HepG2 (cell line): ENCODE measurements around the gene NEK6. TPM values are rescaled to one million over a fixed set of nuclear protein-coding genes. Genes with fewer than 3 reads are reported as not detected.

Experiments
- ATAC-seq: fragments of 200-7000 bp; cut with Tn5 transposase; 3 replicates; pipeline ENCODE4 v1.9.1; 2020; ENCODE audit warnings: mild to moderate bottlenecking, moderate library complexity
- BruUV-seq: library from RNA; stranded (reverse); fragments of 400-500 nt; replicated peaks from 2 replicates; lab custom pipeline; 2021; lab: Mats Ljungman, UMichigan
- CTCF ChIA-PET: fragments of 300-600 bp; formaldehyde crosslinking; extraction: SDS; loops from one replicate; lab custom pipeline; 2021; ENCODE audit warnings: low total read pairs, inconsistent platforms, low intra/inter-chr PET ratio; lab: Yijun Ruan, JAX
- POLR2A ChIA-PET: fragments of 350-600 bp; sonication (Branson Sonifier 250); formaldehyde crosslinking; loops from one replicate; lab custom pipeline; 2020; ENCODE audit warnings: antibody characterized with exemption, inconsistent platforms; lab: Yijun Ruan, JAX
- DNase-seq: peaks from one replicate; pipeline ENCODE4 v3.0.0-alpha.2; 2015; ENCODE audit warnings: low spot score
- FAIRE-seq: peaks from 3 replicates; lab custom pipeline; 2011; peaks lifted over from hg19 to GRCh38; lab: Jason Lieb, UNC
- H2AFZ ChIP-seq: one replicate; pipeline ENCODE4 v1.6.1; 2011; ENCODE audit warnings: low read length, inconsistent platforms
- H3K27ac ChIP-seq: fragments of 300-600 bp; 3 replicates; pipeline ENCODE4 v1.8.0; 2011; ENCODE audit warnings: mixed run types, mild to moderate bottlenecking, mixed read lengths, low read length, inconsistent platforms; ENCODE audit not compliant: insufficient read depth; ENCODE audit errors: extremely low read length
- H3K27me3 ChIP-seq, 2 experiments: fragments of 200-600 bp in 1 of 2; 2 replicates in 1 of 2; 3 replicates in 1 of 2; pipeline versions ENCODE4 v1.6.0 to v1.8.0; 2011; ENCODE audit warnings: low read length in 2 of 2, mild to moderate bottlenecking in 2 of 2, moderate library complexity in 2 of 2, inconsistent platforms in 1 of 2; ENCODE audit not compliant: insufficient read depth in 2 of 2, control insufficient read depth in 1 of 2
- H3K36me3 ChIP-seq, 2 experiments: fragments of 200-600 bp in 1 of 2; replicated peaks in 1 of 2; 2 replicates in 1 of 2; 3 replicates in 1 of 2; pipeline versions ENCODE4 v1.5.1 to v1.8.0; 2011; ENCODE audit warnings: low read length in 2 of 2, inconsistent platforms in 1 of 2; ENCODE audit not compliant: insufficient read depth in 2 of 2, control insufficient read depth in 1 of 2
- H3K4me1 ChIP-seq: 2 replicates; pipeline ENCODE4 v1.5.1; 2012; ENCODE audit warnings: low read length, inconsistent platforms; ENCODE audit not compliant: insufficient read depth
- H3K4me2 ChIP-seq: 2 replicates; pipeline ENCODE4 v1.6.0; 2011; ENCODE audit warnings: low read depth, low read length, inconsistent platforms
- H3K4me3 ChIP-seq, 3 experiments: fragments of 200-600 bp in 1 of 3; sonication (generic), shearing (Covaris generic) in 1 of 3; replicated peaks in 1 of 3; 2 replicates each; pipeline ENCODE4 v1.5.1; 2011 to 2016; ENCODE audit warnings: low read length in 3 of 3, inconsistent platforms in 2 of 3, low read depth in 2 of 3, mild to moderate bottlenecking in 2 of 3, control low read depth in 1 of 3, mixed read lengths in 1 of 3; ENCODE audit not compliant: insufficient read depth in 1 of 3
- H3K79me2 ChIP-seq: one replicate; pipeline ENCODE4 v1.6.1; 2011; ENCODE audit warnings: low read length, inconsistent platforms; ENCODE audit not compliant: insufficient read depth
- H3K9ac ChIP-seq: 2 replicates; pipeline ENCODE4 v1.6.0; 2011; ENCODE audit warnings: mild to moderate bottlenecking, low read depth, low read length, inconsistent platforms; ENCODE audit not compliant: insufficient read depth
- H3K9me3 ChIP-seq: 2 replicates; pipeline ENCODE4 v1.5.1; 2012; ENCODE audit warnings: mild to moderate bottlenecking, low read length
- H4K20me1 ChIP-seq: 2 replicates; pipeline ENCODE4 v1.6.0; 2011; ENCODE audit warnings: inconsistent platforms, mild to moderate bottlenecking, low read length, moderate library complexity; ENCODE audit not compliant: insufficient read depth
- CENPX ChIP-seq: sonication (generic); formaldehyde crosslinking; IDR thresholded peaks from 2 replicates; pipeline ENCODE4 v1.9.0; 2021; ENCODE audit warnings: mild to moderate bottlenecking, missing genetic modification reagents, moderate library complexity
- NFE2L1 ChIP-seq: sonication (generic); formaldehyde crosslinking; IDR thresholded peaks from 2 replicates; pipeline ENCODE4 v1.4.0; 2020; ENCODE audit warnings: missing genetic modification reagents, mild to moderate bottlenecking, borderline replicate concordance
- PAX8 ChIP-seq: sonication (generic); formaldehyde crosslinking; IDR thresholded peaks from 2 replicates; pipeline ENCODE4 v1.8.0; 2022; ENCODE audit warnings: mild to moderate bottlenecking, missing genetic modification reagents, borderline replicate concordance
- RXRB ChIP-seq: IDR thresholded peaks from 2 replicates; pipeline ENCODE4 v1.6.1; 2016; ENCODE audit warnings: borderline replicate concordance, missing genetic modification reagents, missing compliant biosample characterization
- ZBTB7B ChIP-seq: sonication (generic); formaldehyde crosslinking; IDR thresholded peaks from 2 replicates; pipeline ENCODE4 v1.4.0; 2020; ENCODE audit warnings: missing genetic modification reagents
- ZNF577 ChIP-seq: sonication (generic); formaldehyde crosslinking; IDR thresholded peaks from 2 replicates; pipeline ENCODE4 v1.4.0; 2020; ENCODE audit warnings: mild to moderate bottlenecking, low read depth, missing genetic modification reagents, borderline replicate concordance
- ZNF773 ChIP-seq: sonication (generic); formaldehyde crosslinking; IDR thresholded peaks from 2 replicates; pipeline ENCODE4 v1.4.0; 2020; ENCODE audit warnings: missing genetic modification reagents, borderline replicate concordance
- WGBS: methylation state at CpG from one replicate; pipeline ENCODE4 v1.1.6; 2017; ENCODE audit warnings: low lambda C conversion rate; 5-methylcytosine and 5-hydroxymethylcytosine counted together
- in situ Hi-C: cut with HindIII; loops from 2 replicates; pipeline ENCODE4 v1.10.0; 2017; ENCODE audit warnings: low pct_unique_long_range_greater_than_20kb; ENCODE audit not compliant: extremely low pct_ligation_motif_present
- intact Hi-C: fragments of 100-400 bp; cut with micrococcal nuclease; formaldehyde crosslinking; loops from one replicate; pipeline ENCODE4 v1.10.0; 2022; ENCODE audit not compliant: unreplicated experiment
- polyA plus RNA-seq, 8 experiments: library from polyadenylated mRNA; depleted of rRNA in 3 of 8; stranded (reverse) in 7 of 8; unstranded in 1 of 8; fragments of >200 nt; fragmentation: Illumina TruSeq in 4 of 8; extraction: Trizol in 4 of 8; gene quantifications; 2 replicates each; pipeline versions ENCODE4 v1.2.1 to v1.2.3, GENCODE V29; 2011 to 2016; ENCODE audit warnings: low read depth in 4 of 8, missing spikeins in 1 of 8, mixed read lengths in 1 of 8; ENCODE audit not compliant: insufficient read depth in 1 of 8
- total RNA-seq, 5 experiments: library from RNA; depleted of rRNA; stranded (reverse); fragments of >200 nt; fragmentation: Illumina TruSeq; extraction: Trizol; gene quantifications; 2 replicates each; pipeline ENCODE4 v1.2.3, GENCODE V29; 2016; ENCODE audit warnings: low read depth in 1 of 5
- TF ChIP-seq, protein P1 (sequence below): sonication (generic); formaldehyde crosslinking; IDR thresholded peaks from 2 replicates; pipeline ENCODE4 v1.4.0; 2020; ENCODE audit warnings: mild to moderate bottlenecking, missing genetic modification reagents
- TF ChIP-seq, protein P2 (sequence below): sonication (generic); formaldehyde crosslinking; IDR thresholded peaks from 2 replicates; pipeline ENCODE4 v1.4.0; 2020; ENCODE audit warnings: missing genetic modification reagents
- TF ChIP-seq, protein P3 (sequence below): sonication (generic); formaldehyde crosslinking; IDR thresholded peaks from 2 replicates; pipeline ENCODE4 v1.5.0; 2020; ENCODE audit warnings: missing genetic modification reagents
- TF ChIP-seq, protein P4 (sequence below): sonication (generic); formaldehyde crosslinking; IDR thresholded peaks from 2 replicates; pipeline ENCODE4 v1.5.0; 2020; ENCODE audit warnings: missing genetic modification reagents

NEK6 gene
- total and polyA plus RNA-seq, 2 of the 13 experiments (the other 11 are each of a cell fraction or from before 2014, with no cell fraction given), result 30.4 to 119 TPM

DNA sequence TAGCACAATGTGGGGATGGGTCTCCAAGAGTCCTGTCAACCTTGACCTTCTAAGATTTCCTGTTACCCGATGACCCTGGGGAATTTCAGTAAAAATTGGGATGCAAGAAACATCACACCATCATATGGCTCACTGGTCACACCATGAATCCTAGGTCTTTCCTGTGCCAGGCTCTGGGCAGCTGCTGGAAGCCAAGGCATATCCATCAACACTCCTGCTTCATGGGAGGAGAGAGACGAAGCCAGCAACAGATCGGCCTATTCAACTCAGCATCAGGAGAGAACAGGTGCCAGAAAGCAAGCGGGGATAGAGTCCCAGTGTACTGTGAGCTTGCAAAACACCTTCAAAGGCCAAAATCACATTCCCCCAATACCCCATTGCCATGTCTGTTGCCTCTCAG lies 6.5 kb upstream of the NEK6 start:
- peaks cover 26% of the 10 kb centered on the region for H3K4me1 ChIP-seq
- no peak overlapping the region for H3K4me3 ChIP-seq
- H3K9ac ChIP-seq, result no peak overlapping the region
- no peaks in the 10 kb centered on the region for H3K36me3 ChIP-seq
- peaks cover 0 to 3% of the 10 kb centered on the region in 2 experiments; a peak in 3 of 5 replicates for H3K27me3 ChIP-seq
- 62% methylated on average over 4 of the region's 4 CpGs for WGBS
- H3K9me3 ChIP-seq, result no peaks in the 10 kb centered on the region
- H3K79me2 ChIP-seq, result no peaks in the 10 kb centered on the region
- H3K4me2 ChIP-seq, result no peak overlapping the region
- CTCF ChIA-PET, result no interaction called here
- POLR2A ChIA-PET, result no interaction called here
- DNase-seq (no peak), FAIRE-seq (no peak), ATAC-seq (no peak)
- H4K20me1 ChIP-seq, result no peaks in the 10 kb centered on the region
- intact Hi-C loops (no loop called here), in situ Hi-C loops (no loop called here)
- TF ChIP-seq, protein P1, sequence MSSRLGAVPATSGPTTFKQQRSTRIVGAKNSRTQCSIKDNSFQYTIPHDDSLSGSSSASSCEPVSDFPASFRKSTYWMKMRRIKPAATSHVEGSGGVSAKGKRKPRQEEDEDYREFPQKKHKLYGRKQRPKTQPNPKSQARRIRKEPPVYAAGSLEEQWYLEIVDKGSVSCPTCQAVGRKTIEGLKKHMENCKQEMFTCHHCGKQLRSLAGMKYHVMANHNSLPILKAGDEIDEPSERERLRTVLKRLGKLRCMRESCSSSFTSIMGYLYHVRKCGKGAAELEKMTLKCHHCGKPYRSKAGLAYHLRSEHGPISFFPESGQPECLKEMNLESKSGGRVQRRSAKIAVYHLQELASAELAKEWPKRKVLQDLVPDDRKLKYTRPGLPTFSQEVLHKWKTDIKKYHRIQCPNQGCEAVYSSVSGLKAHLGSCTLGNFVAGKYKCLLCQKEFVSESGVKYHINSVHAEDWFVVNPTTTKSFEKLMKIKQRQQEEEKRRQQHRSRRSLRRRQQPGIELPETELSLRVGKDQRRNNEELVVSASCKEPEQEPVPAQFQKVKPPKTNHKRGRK (CRISPR knock-in tag), result no peak
- TF ChIP-seq ZNF577 (CRISPR knock-in tag) (no peak), ZNF773 (CRISPR knock-in tag) (no peak), NFE2L1 (CRISPR knock-in tag) (no peak), CENPX (no peak), PAX8 (CRISPR knock-in tag) (no peak), RXRB (CRISPR knock-in tag) (no peak), ZBTB7B (CRISPR knock-in tag) (no peak)
- TF ChIP-seq, protein P2, sequence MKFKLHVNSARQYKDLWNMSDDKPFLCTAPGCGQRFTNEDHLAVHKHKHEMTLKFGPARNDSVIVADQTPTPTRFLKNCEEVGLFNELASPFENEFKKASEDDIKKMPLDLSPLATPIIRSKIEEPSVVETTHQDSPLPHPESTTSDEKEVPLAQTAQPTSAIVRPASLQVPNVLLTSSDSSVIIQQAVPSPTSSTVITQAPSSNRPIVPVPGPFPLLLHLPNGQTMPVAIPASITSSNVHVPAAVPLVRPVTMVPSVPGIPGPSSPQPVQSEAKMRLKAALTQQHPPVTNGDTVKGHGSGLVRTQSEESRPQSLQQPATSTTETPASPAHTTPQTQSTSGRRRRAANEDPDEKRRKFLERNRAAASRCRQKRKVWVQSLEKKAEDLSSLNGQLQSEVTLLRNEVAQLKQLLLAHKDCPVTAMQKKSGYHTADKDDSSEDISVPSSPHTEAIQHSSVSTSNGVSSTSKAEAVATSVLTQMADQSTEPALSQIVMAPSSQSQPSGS (CRISPR knock-in tag), result no peak
- TF ChIP-seq, protein P3, sequence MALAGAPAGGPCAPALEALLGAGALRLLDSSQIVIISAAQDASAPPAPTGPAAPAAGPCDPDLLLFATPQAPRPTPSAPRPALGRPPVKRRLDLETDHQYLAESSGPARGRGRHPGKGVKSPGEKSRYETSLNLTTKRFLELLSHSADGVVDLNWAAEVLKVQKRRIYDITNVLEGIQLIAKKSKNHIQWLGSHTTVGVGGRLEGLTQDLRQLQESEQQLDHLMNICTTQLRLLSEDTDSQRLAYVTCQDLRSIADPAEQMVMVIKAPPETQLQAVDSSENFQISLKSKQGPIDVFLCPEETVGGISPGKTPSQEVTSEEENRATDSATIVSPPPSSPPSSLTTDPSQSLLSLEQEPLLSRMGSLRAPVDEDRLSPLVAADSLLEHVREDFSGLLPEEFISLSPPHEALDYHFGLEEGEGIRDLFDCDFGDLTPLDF, result no peak
- TF ChIP-seq, protein P4, sequence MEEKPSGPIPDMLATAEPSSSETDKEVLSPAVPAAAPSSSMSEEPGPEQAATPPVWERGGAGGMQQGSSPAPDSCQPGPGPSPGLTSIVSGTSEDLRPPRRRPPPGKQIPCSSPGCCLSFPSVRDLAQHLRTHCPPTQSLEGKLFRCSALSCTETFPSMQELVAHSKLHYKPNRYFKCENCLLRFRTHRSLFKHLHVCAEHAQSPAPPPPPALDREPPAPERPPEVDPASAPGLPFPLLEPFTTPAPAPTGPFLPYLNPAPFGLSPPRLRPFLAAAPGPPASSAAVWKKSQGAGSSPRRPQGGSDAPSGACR (CRISPR knock-in tag), result no peak
- H3K27ac ChIP-seq, result no peak overlapping the region
- no TSS peak for BruUV-seq
- no peak overlapping the region for H2AFZ ChIP-seq
